Caco-2 (cell line): ENCODE results near the gene TRIM4. TPM values are rescaled to one million over a fixed set of nuclear protein-coding genes. Genes with fewer than 3 reads are reported as not detected.

Experiments used
- BruUV-seq: library from RNA; stranded (reverse); fragments of 400-500 nt; replicated peaks from 2 replicates; lab custom pipeline; 2021; lab: Mats Ljungman, UMichigan
- CTCF ChIA-PET: fragments of 300-600 bp; sonication (Branson Sonifier 250); formaldehyde crosslinking; loops from one replicate; lab custom pipeline; 2022; ENCODE audit warnings: antibody characterized with exemption; lab: Charles Lee
- POLR2A ChIA-PET: fragments of 300-600 bp; sonication (Branson Sonifier 250); formaldehyde crosslinking; loops from one replicate; lab custom pipeline; 2022; ENCODE audit warnings: antibody characterized with exemption; lab: Charles Lee
- DNase-seq, 2 experiments: peaks; one replicate each; pipeline versions ENCODE4 v3.0.0 to v3.0.0-alpha.2; 2020 to 2022
- H3K27me3 ChIP-seq: replicated peaks from 2 replicates; pipeline ENCODE4 v1.6.0; 2011; ENCODE audit warnings: low read length; ENCODE audit not compliant: control insufficient read depth, insufficient read depth
- H3K36me3 ChIP-seq: 2 replicates; pipeline ENCODE4 v1.5.1; 2011; ENCODE audit warnings: low read length; ENCODE audit not compliant: control insufficient read depth, insufficient read depth
- H3K4me1 ChIP-seq: fragments of 250-450 bp; sonication (Bioruptor Pico); 2 replicates; pipeline ENCODE4 v1.5.1; 2020; ENCODE audit warnings: mild to moderate bottlenecking
- H3K4me3 ChIP-seq: 2 replicates; pipeline ENCODE4 v1.5.1; 2011; ENCODE audit warnings: low read depth, mild to moderate bottlenecking, control low read depth, low read length
- H3K9me3 ChIP-seq: fragments of 250-450 bp; sonication (Bioruptor Pico); 2 replicates; pipeline ENCODE4 v1.5.1; 2020; ENCODE audit warnings: mild to moderate bottlenecking, moderate library complexity
- H3K27ac Mint-ChIP-seq: one replicate; pipeline ENCODE4 v1.8.0; 2022; ENCODE audit warnings: mixed read lengths; ENCODE audit not compliant: unreplicated experiment
- H3K27me3 Mint-ChIP-seq: one replicate; pipeline ENCODE4 v1.8.0; 2022; ENCODE audit warnings: mixed read lengths; ENCODE audit not compliant: insufficient read depth, unreplicated experiment
- H3K36me3 Mint-ChIP-seq: one replicate; pipeline ENCODE4 v1.8.0; 2022; ENCODE audit warnings: mild to moderate bottlenecking, mixed read lengths; ENCODE audit not compliant: insufficient read depth, unreplicated experiment
- H3K4me1 Mint-ChIP-seq: one replicate; pipeline ENCODE4 v1.8.0; 2022; ENCODE audit warnings: low read depth, mixed read lengths; ENCODE audit not compliant: unreplicated experiment
- H3K4me3 Mint-ChIP-seq: one replicate; pipeline ENCODE4 v1.8.0; 2022; ENCODE audit warnings: mild to moderate bottlenecking, moderate library complexity, mixed read lengths; ENCODE audit not compliant: unreplicated experiment
- H3K9me3 Mint-ChIP-seq: one replicate; pipeline ENCODE4 v1.8.0; 2022; ENCODE audit warnings: mixed read lengths; ENCODE audit not compliant: unreplicated experiment
- intact Hi-C: fragments of 100-400 bp; cut with micrococcal nuclease; formaldehyde crosslinking; loops from one replicate; pipeline ENCODE4 v1.10.0; 2022; ENCODE audit not compliant: unreplicated experiment
- total RNA-seq: library from RNA; stranded (reverse); gene quantifications from 2 replicates; pipeline ENCODE4 v1.2.3, GENCODE V29; 2022
- TF ChIP-seq, protein P1 (sequence below), 2 experiments: fragments of 200-600 bp in 1 of 2; IDR thresholded peaks; 1 replicate in 1 of 2; 2 replicates in 1 of 2; pipeline versions ENCODE4 v1.5.1 to v1.8.0; 2011 to 2022; ENCODE audit warnings: antibody characterized with exemption in 1 of 2, control low read depth in 1 of 2, inconsistent platforms in 1 of 2, low read depth in 1 of 2, low read length in 1 of 2, mild to moderate bottlenecking in 1 of 2, moderate library complexity in 1 of 2; ENCODE audit not compliant: insufficient read depth in 1 of 2, severe bottlenecking in 1 of 2, unreplicated experiment in 1 of 2

TRIM4 gene
- total RNA-seq, 1 experiment from 2014 or later = 22.5 TPM

DNA sequence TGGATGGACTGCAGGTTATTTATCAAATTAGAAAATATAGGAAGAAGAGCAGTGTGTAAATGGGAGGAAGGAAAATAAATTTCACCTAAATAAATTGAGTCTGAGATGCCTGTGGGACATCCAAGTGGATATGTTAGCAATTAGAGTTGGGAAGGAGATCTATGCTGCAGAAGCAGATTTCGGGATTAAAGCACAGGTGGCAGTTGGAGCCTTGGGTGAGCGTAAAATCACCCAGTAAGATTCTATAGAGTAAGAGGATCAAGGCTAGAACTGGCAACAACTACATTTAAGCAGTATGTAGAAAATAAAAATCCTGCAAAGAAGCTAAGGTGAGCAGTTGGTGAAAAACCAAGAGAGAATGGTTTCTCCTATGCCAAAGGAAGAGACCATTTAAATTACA, 8.4 kb downstream of the TRIM4 start:
- H3K36me3 ChIP-seq = no peaks in the 10 kb centered on the region; the same call in none of the 2 replicates
- no peaks in the 10 kb centered on the region for H3K9me3 ChIP-seq
- intact Hi-C loops = no loop called here
- H3K4me3 Mint-ChIP-seq = no peak overlapping the region
- H3K27me3 ChIP-seq = no peaks in the 10 kb centered on the region
- H3K4me1 Mint-ChIP-seq = no peaks in the 10 kb centered on the region
- ChIA-PET CTCF (interaction anchor here (0.6 kb wide), 1 partner anchor 33 kb away, joined by 3 read pairs; no protein-coding TSS in a partner anchor), POLR2A (no interaction called here)
- no peaks in the 10 kb centered on the region for H3K4me1 ChIP-seq
- H3K27me3 Mint-ChIP-seq = no peaks in the 10 kb centered on the region
- BruUV-seq = no TSS peak
- no peak overlapping the region for H3K27ac Mint-ChIP-seq
- TF ChIP-seq, protein P1, sequence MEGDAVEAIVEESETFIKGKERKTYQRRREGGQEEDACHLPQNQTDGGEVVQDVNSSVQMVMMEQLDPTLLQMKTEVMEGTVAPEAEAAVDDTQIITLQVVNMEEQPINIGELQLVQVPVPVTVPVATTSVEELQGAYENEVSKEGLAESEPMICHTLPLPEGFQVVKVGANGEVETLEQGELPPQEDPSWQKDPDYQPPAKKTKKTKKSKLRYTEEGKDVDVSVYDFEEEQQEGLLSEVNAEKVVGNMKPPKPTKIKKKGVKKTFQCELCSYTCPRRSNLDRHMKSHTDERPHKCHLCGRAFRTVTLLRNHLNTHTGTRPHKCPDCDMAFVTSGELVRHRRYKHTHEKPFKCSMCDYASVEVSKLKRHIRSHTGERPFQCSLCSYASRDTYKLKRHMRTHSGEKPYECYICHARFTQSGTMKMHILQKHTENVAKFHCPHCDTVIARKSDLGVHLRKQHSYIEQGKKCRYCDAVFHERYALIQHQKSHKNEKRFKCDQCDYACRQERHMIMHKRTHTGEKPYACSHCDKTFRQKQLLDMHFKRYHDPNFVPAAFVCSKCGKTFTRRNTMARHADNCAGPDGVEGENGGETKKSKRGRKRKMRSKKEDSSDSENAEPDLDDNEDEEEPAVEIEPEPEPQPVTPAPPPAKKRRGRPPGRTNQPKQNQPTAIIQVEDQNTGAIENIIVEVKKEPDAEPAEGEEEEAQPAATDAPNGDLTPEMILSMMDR (IDR thresholded peaks at IDR 0.05; ENCODE audit: insufficient read depth in 1 of 2, low read depth in 1 of 2, low read length in 1 of 2, severe bottlenecking in 1 of 2, unreplicated experiment in 1 of 2) = no peak
- no peaks in the 10 kb centered on the region for H3K9me3 Mint-ChIP-seq
- no peak for DNase-seq
- no peak overlapping the region for H3K4me3 ChIP-seq
- peaks cover 53% of the 10 kb centered on the region for H3K36me3 Mint-ChIP-seq

DNA sequence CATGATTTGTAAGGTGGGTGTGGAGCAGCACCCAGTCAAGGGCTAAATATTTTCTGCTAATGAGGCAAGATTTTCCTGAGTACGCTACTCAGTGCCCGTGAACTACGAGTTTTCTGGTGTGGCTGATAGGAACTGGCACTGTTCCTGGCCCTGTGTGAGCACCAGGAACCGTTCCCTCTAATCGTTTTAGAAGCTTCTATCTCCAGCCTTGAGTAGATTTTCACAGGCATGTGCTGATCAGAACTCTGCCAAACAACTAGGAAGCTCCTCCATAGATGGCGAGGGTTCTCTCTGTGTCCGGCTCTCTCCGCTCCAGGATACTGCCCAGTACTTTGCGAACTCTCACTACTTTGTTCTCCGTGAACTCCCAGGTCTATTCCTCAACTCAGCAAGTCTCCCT, 17.7 kb downstream of the TRIM4 start:
- TF ChIP-seq, protein P1 (IDR thresholded peaks at IDR 0.05; ENCODE audit: insufficient read depth in 1 of 2, low read depth in 1 of 2, low read length in 1 of 2, severe bottlenecking in 1 of 2, unreplicated experiment in 1 of 2) = no peak
- CTCF ChIA-PET = no interaction called here
- BruUV-seq = no TSS peak
- H3K27ac Mint-ChIP-seq = no peak overlapping the region
- POLR2A ChIA-PET = no interaction called here
- no peak for DNase-seq
- Histone ChIP-seq H3K4me3 (no peak overlapping the region), H3K9me3 (no peaks in the 10 kb centered on the region), H3K36me3 (no peaks in the 10 kb centered on the region; the same call in 1 of the 2 replicates), H3K4me1 (no peaks in the 10 kb centered on the region), H3K27me3 (no peaks in the 10 kb centered on the region)
- no peaks in the 10 kb centered on the region for H3K9me3 Mint-ChIP-seq
- H3K4me3 Mint-ChIP-seq = no peak overlapping the region
- H3K36me3 Mint-ChIP-seq = peaks cover 42% of the 10 kb centered on the region
- H3K4me1 Mint-ChIP-seq = no peaks in the 10 kb centered on the region
- no peaks in the 10 kb centered on the region for H3K27me3 Mint-ChIP-seq
- intact Hi-C loops = no loop called here

DNA sequence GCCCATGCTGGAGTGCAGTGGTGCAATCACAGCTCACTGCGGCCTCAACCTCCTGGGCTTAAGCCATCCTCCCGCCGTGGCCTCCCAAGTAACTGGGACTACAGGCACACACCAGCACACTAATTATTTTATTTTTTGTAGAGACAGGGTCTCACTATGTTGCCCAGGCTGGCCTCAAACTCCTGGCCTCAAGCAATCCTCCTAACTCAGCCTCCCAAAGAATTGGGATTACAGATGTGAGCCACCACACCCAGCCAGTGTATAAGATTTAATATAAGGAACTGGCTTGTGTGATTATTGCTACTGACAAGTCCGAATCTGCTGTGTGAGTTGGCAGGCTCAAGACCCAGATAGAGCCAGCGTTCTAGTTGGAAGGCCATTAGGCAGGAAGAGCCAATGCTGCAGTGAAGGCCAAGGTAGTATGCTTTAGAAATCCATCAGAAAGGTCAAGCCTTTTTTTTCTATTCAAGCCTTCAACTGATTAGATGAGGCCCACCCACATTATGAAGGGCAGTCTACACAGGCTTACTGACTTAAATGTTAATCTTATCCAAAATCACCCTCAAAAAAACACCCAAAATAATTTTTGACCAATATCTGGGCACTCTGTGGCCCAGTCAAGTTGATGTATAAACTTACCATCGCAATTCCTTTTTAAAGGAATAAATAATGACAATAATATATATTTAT, 19.4 kb downstream of the TRIM4 start:
- no peak for DNase-seq
- H3K27me3 Mint-ChIP-seq = no peaks in the 10 kb centered on the region
- CTCF ChIA-PET = no interaction called here
- no peaks in the 10 kb centered on the region; the same call in 1 of the 2 replicates for H3K36me3 ChIP-seq
- H3K4me1 Mint-ChIP-seq = no peaks in the 10 kb centered on the region
- BruUV-seq = no TSS peak
- peaks cover 4% of the 10 kb centered on the region; the same call in 1 of the 2 replicates for H3K9me3 ChIP-seq
- TF ChIP-seq, protein P1 (IDR thresholded peaks at IDR 0.05; ENCODE audit: insufficient read depth in 1 of 2, low read depth in 1 of 2, low read length in 1 of 2, severe bottlenecking in 1 of 2, unreplicated experiment in 1 of 2) = no peak
- no peaks in the 10 kb centered on the region for H3K27me3 ChIP-seq
- no peak overlapping the region for H3K4me3 ChIP-seq
- intact Hi-C loops = no loop called here
- no peak overlapping the region for H3K27ac Mint-ChIP-seq
- H3K4me3 Mint-ChIP-seq = no peak overlapping the region
- H3K9me3 Mint-ChIP-seq = no peaks in the 10 kb centered on the region
- H3K36me3 Mint-ChIP-seq = peaks cover 41% of the 10 kb centered on the region
- no peaks in the 10 kb centered on the region for H3K4me1 ChIP-seq
- POLR2A ChIA-PET = no interaction called here
